Measurements from ENCODE around the gene VCL.
"Not testable (repeated sequence)": the region's sequence is repeated elsewhere in the genome, so short reads cannot be mapped to it uniquely, and the experiment has no call there.

VCL gene

GRCh38 chr10:73997787-73998622, at the start of gene VCL:
TSS of gene VCL (plus strand) at chr10:73998116. CDS start at chr10:73998208, 92 bp downstream.
- DNase-seq (ENCODE audit: low read depth), result peak; percentile 98

GRCh38 chr10:73948947-73949633, 48.8 kb upstream of the VCL start:
- DNase-seq (ENCODE audit: low read depth), result no peak

GRCh38 chr10:73950155-73950948, 47.6 kb upstream of the VCL start:
- DNase-seq (ENCODE audit: low read depth), result no peak

- DNase-seq (ENCODE audit: low read depth), result peak; percentile 79
Measured at GRCh38 chr10:73953665-73954064, 44.3 kb upstream of the VCL start.

GRCh38 chr10:73954737-73955136, 43.2 kb upstream of the VCL start:
- DNase-seq (ENCODE audit: low read depth), result no peak

- DNase-seq (ENCODE audit: low read depth), result no peak
Measured at GRCh38 chr10:73955719-73956118, 42.2 kb upstream of the VCL start.

- peak; percentile 49 for DNase-seq (ENCODE audit: low read depth)
Measured at GRCh38 chr10:73956476-73957359, 41.2 kb upstream of the VCL start.

GRCh38 chr10:73959484-73960243, 38.3 kb upstream of the VCL start:
- peak; percentile 55 for DNase-seq (ENCODE audit: low read depth)

- no peak for DNase-seq (ENCODE audit: low read depth)
Measured at GRCh38 chr10:73962386-73962785, 35.5 kb upstream of the VCL start.

GRCh38 chr10:73963533-73963932, 34.4 kb upstream of the VCL start:
- not testable (repeated sequence) for DNase-seq (ENCODE audit: low read depth)

GRCh38 chr10:73964743-73965142, 33.2 kb upstream of the VCL start:
- DNase-seq (ENCODE audit: low read depth), result no peak

GRCh38 chr10:73965267-73965889, 32.5 kb upstream of the VCL start:
- DNase-seq (ENCODE audit: low read depth), result not testable (repeated sequence)

GRCh38 chr10:73965890-73966768, 31.8 kb upstream of the VCL start:
- DNase-seq (ENCODE audit: low read depth), result peak; percentile 99

GRCh38 chr10:73967022-73967429, 30.9 kb upstream of the VCL start:
- no peak for DNase-seq (ENCODE audit: low read depth)

- DNase-seq (ENCODE audit: low read depth), result no peak
Measured at GRCh38 chr10:73967544-73967943, 30.4 kb upstream of the VCL start.

GRCh38 chr10:73968098-73968521, 29.8 kb upstream of the VCL start:
- peak; percentile 14 for DNase-seq (ENCODE audit: low read depth)

GRCh38 chr10:73969224-73969841, 28.6 kb upstream of the VCL start:
- no peak for DNase-seq (ENCODE audit: low read depth)

GRCh38 chr10:73970845-73971244, 27.1 kb upstream of the VCL start:
- no peak for DNase-seq (ENCODE audit: low read depth)

Data from fibroblast of gingiva (primary cell).